Skeletal muscle satellite cell (primary cell): ENCODE results near the gene WDR38.

Experiments
- H3K27me3 ChIP-seq: 2 replicates; pipeline ENCODE4 v1.7.0; 2013; ENCODE audit warnings: low read length; ENCODE audit not compliant: control insufficient read depth, insufficient read depth
- H3K36me3 ChIP-seq: 2 replicates; pipeline ENCODE4 v1.7.0; 2013; ENCODE audit warnings: mild to moderate bottlenecking, control low read depth, low read length; ENCODE audit not compliant: insufficient read depth
- H3K4me1 ChIP-seq: 2 replicates; pipeline ENCODE4 v1.7.0; 2013; ENCODE audit warnings: low read length; ENCODE audit not compliant: control insufficient read depth, insufficient read depth
- H3K4me2 ChIP-seq: 2 replicates; pipeline ENCODE4 v1.7.0; 2013; ENCODE audit warnings: mild to moderate bottlenecking, low read length
- H3K4me3 ChIP-seq: 2 replicates; pipeline ENCODE4 v1.7.0; 2013; ENCODE audit warnings: low read length
- H3K9ac ChIP-seq: 2 replicates; pipeline ENCODE4 v1.7.0; 2013; ENCODE audit warnings: mild to moderate bottlenecking, low read depth, low read length, moderate library complexity
- H3K9me3 ChIP-seq: replicated peaks from 2 replicates; pipeline ENCODE4 v1.7.0; 2013; ENCODE audit warnings: mild to moderate bottlenecking, control low read depth, low read length

WDR38 gene

DNA sequence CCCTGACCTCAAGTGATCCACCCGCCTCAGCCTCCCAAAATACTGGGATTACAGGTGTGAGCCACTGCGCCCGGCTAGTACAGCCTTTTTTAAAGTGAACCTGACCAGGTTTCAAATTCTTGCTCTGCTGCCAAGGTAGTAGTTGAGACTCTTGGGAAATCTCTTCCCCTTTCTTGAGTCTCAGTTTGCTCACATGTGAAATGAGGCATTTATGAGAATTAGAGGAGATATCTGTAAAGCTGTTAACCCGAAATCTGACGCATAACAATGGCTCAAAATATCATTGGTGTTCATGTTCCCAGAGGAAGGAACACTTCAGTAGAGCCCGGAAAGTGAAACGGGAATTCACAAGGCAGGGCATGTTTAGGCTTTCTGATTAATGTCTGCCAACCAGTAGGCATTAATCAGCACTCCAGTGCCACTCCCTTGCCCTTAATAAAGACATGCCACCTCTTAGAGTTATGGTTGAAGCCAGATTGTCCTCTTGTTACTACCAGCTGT lies 10.2 kb downstream of the WDR38 start:
- H3K4me1 ChIP-seq: peaks cover 29% of the 10 kb centered on the region
- H3K9me3 ChIP-seq: no peaks in the 10 kb centered on the region
- H3K9ac ChIP-seq: no peak overlapping the region
- H3K27me3 ChIP-seq: no peaks in the 10 kb centered on the region
- peaks cover 28% of the 10 kb centered on the region for H3K36me3 ChIP-seq
- no peak overlapping the region for H3K4me3 ChIP-seq
- no peak overlapping the region for H3K4me2 ChIP-seq

DNA sequence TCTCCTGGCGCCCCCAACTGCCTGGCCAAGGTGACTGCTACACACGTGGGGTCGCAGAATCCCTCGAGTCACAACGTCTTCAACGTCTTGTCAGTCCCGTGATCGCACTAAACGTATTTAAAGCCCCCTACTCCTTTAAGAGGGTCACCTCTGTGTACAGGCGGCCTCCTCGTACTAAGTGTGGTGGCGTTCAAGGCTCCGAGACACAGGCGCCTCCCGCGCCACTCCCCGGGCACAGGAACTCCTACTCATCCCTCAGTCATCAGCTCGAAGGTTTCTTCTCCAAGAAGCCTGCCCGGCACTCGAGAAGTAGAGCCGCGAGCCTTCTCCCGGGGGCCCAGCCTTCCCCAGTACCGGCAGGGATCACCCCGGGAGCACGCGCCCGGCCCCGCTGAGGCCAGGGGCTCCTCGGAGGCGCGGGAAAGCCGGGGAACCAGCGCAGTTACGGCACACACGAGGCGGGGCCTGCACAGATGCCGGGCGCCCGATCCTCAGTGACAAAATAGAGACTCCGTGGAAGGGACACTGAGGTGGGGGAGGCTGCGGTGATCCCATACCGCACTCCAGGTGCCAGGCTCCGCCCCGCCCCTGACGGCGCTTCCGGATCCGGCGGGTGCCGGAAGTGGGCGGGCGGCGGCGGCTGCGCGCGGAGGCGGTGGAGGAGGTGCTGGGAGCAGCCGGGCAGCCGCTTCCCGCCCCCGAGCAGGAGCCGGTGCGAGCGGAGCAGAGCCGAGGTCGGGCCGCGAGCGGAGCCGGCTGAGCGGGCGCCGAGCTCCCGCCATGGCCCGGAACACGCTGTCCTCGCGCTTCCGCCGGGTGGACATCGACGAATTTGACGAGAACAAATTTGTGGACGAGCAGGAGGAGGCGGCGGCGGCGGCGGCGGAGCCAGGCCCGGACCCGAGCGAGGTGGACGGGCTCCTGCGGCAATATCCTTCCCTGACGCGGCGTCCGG lies 15.5 kb downstream of the WDR38 start:
- H3K9me3 ChIP-seq: no peaks in the 10 kb centered on the region
- peak overlapping the region; percentile 97 for H3K4me3 ChIP-seq
- peaks cover 29% of the 10 kb centered on the region for H3K4me1 ChIP-seq
- peak overlapping the region; percentile 94 for H3K4me2 ChIP-seq
- no peaks in the 10 kb centered on the region for H3K27me3 ChIP-seq
- H3K36me3 ChIP-seq: peaks cover 26% of the 10 kb centered on the region
- peak overlapping the region; percentile 99 for H3K9ac ChIP-seq

DNA sequence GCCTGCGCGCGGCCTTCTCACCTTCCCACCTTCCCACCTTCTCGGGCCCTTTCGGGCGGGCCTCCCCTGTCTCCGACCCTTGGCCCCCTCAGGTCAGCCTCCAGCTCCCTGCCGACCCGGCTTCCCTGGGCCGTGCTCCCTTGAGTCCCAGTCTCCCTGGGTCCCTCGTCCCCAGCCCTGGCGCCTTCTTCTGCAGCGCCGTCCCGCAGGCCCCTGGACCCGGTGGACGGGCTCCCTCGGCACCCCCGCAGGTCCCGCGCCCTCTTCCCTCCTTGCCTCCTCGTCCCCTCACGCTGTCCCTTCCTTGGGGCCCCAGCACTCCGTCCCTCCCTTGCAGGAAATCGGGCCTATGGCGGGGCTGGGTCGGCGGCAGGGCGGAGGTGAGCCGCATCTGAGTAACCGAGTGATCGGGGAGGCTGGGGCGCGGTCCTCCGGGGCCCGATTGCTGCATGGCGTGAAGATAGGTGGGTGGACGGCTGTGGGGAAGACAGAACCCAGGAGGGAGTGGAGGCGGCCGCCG lies 16.3 kb downstream of the WDR38 start:
- Histone ChIP-seq H3K27me3 (no peaks in the 10 kb centered on the region), H3K9ac (peak overlapping the region; percentile 99), H3K4me1 (peaks cover 29% of the 10 kb centered on the region), H3K9me3 (no peaks in the 10 kb centered on the region), H3K4me2 (peak overlapping the region; percentile 94), H3K4me3 (peak overlapping the region; percentile 97), H3K36me3 (peaks cover 34% of the 10 kb centered on the region)

DNA sequence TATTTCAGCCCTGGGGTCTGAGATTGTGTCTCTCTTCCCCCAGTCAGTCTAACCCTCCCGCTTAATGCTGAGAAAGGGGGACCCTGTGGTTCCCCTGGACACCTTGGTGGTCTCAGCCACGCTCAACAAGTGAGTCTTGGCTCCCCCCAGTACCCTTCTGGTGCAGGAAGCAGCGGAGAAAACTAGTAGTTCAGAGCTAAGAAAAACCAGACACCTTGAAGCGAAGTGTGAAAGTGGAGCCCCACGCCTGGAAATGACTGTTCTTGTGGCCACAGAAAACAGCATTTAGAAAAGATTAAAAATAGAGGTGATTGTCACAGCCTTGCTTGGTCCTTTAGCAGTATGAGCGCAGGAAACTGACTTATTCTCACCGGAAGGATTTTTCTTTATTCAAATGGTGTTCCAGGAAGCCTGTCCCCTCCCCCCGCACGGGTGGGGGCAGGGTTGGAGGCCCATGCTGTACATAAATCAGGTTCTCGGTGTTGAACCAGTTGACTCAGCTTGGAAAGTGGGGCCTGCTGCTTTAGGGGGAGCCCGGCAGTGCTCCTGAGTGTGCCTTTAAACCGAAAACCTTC lies 16.8 kb downstream of the WDR38 start:
- peaks cover 29% of the 10 kb centered on the region for H3K4me1 ChIP-seq
- H3K4me3 ChIP-seq: peak overlapping the region; percentile 97
- H3K36me3 ChIP-seq: peaks cover 39% of the 10 kb centered on the region
- peak overlapping the region; percentile 99 for H3K9ac ChIP-seq
- peak overlapping the region; percentile 94 for H3K4me2 ChIP-seq
- H3K27me3 ChIP-seq: no peaks in the 10 kb centered on the region
- H3K9me3 ChIP-seq: no peaks in the 10 kb centered on the region

DNA sequence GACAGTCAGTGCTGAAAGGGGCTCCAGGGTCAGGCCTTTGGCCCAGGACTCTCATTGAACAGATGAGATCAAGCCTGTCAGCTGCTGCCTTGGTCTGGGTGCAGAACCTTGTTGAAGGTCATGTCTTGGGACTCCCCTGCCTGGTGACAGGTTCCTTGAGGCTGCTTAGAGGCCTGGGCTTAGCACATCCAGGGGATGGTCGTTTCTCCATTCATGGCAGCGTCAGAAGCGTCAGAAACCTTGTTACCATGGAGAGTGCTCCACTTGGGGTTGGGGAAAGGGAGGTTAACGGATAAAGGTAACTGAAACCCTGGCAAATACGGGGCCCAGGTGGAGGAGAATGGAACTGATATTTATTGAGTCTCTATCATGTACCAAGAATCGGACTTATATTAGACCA lies 17.5 kb downstream of the WDR38 start:
- Histone ChIP-seq H3K9me3 (no peaks in the 10 kb centered on the region), H3K27me3 (no peaks in the 10 kb centered on the region), H3K9ac (peak overlapping the region; percentile 99), H3K4me1 (peaks cover 29% of the 10 kb centered on the region), H3K4me3 (peak overlapping the region; percentile 97), H3K4me2 (peak overlapping the region; percentile 94), H3K36me3 (peaks cover 45% of the 10 kb centered on the region)

DNA sequence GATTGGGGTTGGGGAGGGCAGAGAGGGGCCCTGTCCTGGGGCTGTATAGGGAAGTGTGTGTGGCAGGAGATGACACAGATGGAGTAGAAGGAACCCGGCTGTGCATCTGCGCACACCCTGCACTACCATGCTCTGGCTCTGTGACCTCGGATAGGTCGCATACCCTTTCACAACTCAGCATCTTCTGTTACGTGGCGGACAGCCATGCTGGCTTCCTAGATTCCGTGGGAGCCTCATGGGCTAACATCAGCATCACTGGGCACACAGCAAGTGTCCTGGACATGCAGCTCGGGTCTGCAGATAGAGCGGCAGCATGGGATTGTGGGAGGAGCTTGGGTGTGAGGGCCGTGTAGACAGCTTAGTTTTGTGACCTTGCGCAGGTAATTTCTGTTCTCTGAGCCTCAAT lies 17.9 kb downstream of the WDR38 start:
- peak overlapping the region; percentile 99 for H3K9ac ChIP-seq
- H3K4me3 ChIP-seq: peak overlapping the region; percentile 97
- H3K4me2 ChIP-seq: peak overlapping the region; percentile 94
- H3K9me3 ChIP-seq: no peaks in the 10 kb centered on the region
- H3K4me1 ChIP-seq: peaks cover 29% of the 10 kb centered on the region
- H3K27me3 ChIP-seq: no peaks in the 10 kb centered on the region
- H3K36me3 ChIP-seq: peaks cover 49% of the 10 kb centered on the region

DNA sequence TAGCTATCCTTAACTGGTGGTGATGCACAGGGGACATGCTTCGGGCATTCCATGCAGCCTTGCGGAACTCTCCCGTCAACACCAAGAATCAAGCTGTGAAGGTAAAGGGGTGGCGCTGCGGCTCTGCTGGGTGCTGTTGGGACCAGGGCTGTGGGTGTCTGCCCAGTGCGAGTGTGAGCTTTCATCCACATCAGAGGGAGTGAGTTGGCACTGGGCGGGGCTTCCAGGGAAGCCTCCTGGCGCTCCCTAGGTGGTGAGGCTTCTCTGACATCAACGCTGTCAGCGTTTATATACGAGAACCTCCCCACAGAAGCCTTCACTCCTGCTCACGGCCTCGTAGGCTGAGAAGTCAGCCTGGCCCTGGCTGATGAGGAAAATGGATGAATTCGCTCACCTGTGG lies 20.4 kb downstream of the WDR38 start:
- Histone ChIP-seq H3K36me3 (peaks cover 74% of the 10 kb centered on the region), H3K27me3 (no peaks in the 10 kb centered on the region), H3K4me1 (peaks cover 23% of the 10 kb centered on the region), H3K9me3 (no peaks in the 10 kb centered on the region), H3K9ac (no peak overlapping the region), H3K4me3 (no peak overlapping the region), H3K4me2 (no peak overlapping the region)

DNA sequence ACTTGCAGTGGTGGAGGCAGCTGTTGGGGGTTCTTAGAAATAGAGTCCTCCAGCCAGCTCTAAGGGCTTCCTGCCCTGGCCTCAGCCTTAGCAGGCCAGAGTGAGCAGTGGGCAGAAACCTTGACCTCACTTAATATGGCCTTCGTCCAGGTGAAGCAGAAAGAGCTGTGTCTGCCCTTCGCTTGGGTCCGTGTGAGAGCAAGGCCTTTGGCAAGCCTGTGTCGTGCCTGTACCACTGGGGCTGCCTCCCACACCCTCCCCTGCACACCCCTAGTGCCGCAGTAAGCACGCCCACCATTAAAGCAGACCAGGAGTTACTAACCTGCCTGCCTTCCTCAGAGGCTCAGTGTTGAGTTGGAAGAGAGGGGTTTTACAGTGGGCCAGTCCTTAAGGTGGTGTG lies 22.2 kb downstream of the WDR38 start:
- H3K4me3 ChIP-seq: no peak overlapping the region
- H3K4me2 ChIP-seq: no peak overlapping the region
- peaks cover 20% of the 10 kb centered on the region for H3K4me1 ChIP-seq
- peaks cover 92% of the 10 kb centered on the region for H3K36me3 ChIP-seq
- H3K27me3 ChIP-seq: no peaks in the 10 kb centered on the region
- H3K9me3 ChIP-seq: no peaks in the 10 kb centered on the region
- no peak overlapping the region for H3K9ac ChIP-seq

DNA sequence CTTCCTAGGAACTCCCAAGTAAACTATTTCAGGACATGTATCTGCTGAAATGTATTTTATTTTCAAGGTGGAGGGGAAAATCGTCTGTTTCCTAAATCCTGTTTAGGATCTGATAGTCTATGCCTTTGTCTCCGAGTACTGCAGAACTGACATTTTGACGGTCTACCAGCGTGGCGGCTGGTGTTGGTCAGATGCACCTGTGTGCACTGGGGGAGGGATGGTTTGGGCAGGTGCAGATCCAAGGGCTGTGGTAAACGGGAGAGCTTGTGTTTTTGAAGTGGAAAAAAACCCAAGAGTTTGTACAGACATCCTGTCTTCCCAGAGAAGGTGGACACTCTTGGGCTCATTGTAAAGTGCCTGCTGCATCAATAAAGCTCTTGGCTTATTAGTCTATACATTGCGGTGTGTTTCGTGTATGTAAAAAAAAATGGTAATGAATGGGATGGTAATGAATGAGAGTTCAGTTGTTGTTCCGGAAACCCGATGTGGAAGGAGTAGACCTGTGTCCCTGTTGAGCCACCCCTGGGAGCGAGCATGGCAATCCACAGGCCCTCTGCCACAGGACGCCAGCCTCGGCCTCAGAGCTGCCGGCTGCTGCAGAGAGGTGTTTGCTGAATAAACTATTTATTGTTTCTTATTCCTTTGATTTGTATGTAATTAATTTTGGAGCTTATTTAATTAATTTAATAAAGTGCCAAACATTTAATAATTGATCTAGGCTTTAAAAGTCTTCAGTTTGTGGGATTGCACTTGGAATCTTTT lies 23.9 kb downstream of the WDR38 start:
- H3K36me3 ChIP-seq: peaks cover 95% of the 10 kb centered on the region
- no peaks in the 10 kb centered on the region for H3K27me3 ChIP-seq
- H3K9me3 ChIP-seq: no peaks in the 10 kb centered on the region
- H3K4me2 ChIP-seq: no peak overlapping the region
- H3K4me1 ChIP-seq: peaks cover 3% of the 10 kb centered on the region
- no peak overlapping the region for H3K4me3 ChIP-seq
- H3K9ac ChIP-seq: no peak overlapping the region

DNA sequence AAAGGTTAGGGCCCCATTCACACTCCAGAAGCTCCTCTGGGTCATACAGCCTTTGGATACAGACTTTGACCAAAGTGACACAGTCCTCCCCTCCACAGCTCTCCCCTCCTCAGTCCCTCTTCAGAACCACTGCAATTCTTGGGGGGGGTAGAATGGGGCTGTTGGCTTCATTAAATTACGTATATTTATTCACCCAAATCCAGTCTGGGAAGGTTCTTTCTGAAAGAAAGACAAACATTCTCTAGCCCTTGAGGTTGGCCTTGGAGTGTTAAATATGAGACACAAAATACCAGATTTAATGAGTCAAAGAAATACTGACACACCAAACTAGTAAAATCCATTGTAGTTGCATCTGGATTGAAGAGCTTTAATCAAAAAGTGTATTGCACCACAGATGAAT lies 24.8 kb downstream of the WDR38 start:
- Histone ChIP-seq H3K36me3 (peaks cover 94% of the 10 kb centered on the region), H3K4me3 (no peak overlapping the region), H3K27me3 (no peaks in the 10 kb centered on the region), H3K9me3 (no peaks in the 10 kb centered on the region), H3K9ac (no peak overlapping the region), H3K4me1 (no peaks in the 10 kb centered on the region), H3K4me2 (no peak overlapping the region)

DNA sequence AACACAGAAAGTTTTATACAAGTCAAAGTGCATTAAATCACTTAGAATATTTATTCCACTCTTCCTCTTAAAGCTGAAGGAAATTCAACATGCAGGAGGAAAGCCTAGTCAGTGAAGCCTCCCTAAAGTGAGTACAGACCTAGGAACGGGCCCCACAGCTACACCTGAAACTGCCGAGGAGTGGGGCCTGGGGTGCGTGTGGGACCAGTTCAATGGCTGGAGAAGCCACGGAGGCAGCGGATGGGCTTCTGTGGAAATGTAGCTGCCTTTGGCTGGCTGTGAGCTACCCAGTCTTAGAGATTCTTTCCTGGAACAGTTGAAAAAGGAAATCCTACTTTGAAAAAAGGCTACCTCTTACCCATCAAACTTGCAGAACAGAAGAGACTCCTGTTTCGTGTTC lies 25.3 kb downstream of the WDR38 start:
- H3K4me3 ChIP-seq: no peak overlapping the region
- no peak overlapping the region for H3K9ac ChIP-seq
- no peaks in the 10 kb centered on the region for H3K27me3 ChIP-seq
- no peaks in the 10 kb centered on the region for H3K4me1 ChIP-seq
- H3K4me2 ChIP-seq: no peak overlapping the region
- no peaks in the 10 kb centered on the region for H3K9me3 ChIP-seq
- H3K36me3 ChIP-seq: peaks cover 89% of the 10 kb centered on the region
